GM21619 (cell line): ENCODE results near the gene KL.
A peak's percentile ranks its signal among the peaks of the same experiment; 100 is the strongest.

Source experiments
- ATAC-seq: cut with Tn5 transposase; IDR thresholded peaks from one replicate; pipeline ENCODE4 v1.9.1; 2021; ENCODE audit not compliant: unreplicated experiment

KL gene

DNA sequence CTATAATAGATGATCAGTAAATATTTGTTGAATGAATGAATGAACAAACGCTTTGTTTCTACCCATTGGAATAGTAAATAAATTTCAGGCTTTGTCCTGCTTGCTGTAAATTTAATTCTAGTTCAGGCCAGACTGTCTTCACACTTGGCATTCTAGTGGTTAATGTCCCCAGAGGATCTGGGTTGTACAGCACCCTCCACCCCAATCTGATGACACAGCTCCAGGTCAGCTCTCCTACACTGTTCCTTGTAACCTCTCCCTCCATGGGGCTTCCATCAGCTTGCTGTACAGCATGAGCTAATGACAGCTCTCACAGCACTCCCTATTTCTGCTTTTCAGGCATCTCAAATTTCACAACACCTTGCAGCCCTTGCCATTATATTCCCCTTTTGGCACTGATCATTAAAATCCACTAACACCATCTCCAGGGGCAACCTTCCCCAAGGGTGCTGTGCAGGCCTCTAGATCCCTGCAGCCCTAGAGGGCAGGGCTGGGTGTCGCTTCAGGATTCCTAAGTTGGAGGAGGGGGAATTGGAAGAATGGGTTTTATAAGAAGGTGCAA is 12.7 kb upstream of the KL start:
- no peak for ATAC-seq

DNA sequence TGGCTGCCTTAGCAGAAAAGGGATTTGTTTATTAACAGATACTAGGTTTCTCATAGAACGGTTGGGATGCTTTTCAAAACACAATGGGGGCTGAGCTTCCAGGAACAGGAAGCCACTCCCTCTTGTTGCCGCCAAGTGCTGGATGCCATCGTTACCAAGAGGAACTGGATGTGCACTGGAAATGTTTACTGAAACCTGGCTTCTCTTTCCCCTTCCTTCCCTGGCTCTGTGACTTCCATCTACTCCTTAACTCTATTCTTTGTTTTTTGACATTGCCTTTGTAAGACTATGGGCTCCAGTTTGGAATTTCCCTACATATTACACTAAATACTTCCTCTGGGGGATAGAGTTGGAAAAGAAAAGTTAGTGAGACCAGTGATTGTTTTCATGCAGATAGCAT is 11.7 kb upstream of the KL start:
- ATAC-seq, result no peak

DNA sequence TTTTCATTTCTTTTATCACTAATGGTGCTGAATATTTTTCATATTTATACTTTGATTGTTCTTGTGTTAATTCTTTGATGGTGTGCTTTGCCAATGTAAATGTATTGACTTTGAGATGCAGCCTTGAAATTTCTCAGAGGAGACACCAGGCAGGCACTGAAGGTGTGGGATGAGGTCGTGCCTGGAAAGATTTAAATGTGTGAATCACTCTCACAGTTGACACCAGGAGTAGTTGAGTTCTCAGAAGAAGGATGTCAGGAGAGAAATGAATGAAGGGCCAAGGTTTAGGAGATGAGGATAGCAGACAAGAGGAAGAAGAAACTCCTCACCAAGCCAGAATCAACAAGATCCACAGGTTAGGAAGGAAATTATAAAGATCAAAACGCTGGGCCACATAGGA is 10.1 kb upstream of the KL start:
- ATAC-seq, result no peak

DNA sequence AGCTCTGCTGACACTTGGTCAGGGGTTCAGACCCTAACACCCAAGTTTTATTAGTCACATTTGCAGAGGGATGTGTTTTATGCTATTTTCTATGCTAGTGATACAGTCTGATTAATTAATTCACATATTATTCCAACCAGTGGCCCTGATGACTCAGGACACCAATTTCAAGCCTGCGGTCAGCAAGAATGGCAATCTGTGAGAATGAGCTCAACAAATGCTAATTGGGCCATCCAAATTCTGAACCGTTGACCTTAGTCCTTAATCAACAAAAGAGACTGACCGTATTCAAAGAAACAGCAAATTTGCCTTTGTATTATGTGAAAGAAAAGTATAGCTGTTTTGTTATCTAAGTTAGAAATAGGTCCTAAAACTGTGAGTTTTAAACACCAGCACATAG is 9.6 kb upstream of the KL start:
- ATAC-seq, result no peak

DNA sequence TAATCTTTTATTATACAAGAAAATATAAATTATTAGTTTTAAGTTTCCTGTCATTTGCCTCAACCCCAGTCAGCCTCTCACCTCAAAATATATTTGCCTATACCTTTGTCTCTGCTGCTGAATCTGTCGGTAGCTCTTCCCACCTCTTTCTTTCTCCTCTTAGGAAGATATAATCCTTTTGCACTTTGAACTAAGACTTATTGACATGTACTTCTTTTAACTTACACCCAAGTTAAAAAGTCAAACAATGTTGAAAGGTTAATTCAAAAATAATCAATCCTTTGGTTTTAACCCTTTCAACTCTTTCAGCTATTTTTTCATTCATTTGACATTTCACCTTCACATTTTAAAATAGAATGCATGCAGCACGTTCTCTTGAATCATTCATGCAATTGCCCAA is 9.0 kb upstream of the KL start:
- ATAC-seq, result no peak

DNA sequence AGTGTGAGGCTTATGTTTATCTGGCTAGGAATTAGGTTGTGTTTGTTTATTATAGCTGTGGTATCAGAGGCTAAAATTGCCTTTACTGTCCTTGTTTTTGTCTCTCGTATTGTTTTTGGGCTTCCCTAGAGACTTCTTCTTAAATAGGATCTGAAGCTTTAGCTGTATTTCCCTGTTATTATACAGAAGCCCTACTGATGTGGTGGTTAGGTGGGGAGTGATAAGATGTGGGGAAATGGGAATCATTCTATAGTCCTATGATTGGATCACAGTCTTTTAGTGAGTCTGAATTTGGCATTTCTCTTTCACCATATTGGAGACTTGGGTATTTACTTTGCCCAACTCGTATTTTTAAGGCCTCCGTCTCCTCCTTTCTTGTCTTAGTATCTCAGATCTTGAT is 8.3 kb upstream of the KL start:
- no peak for ATAC-seq

DNA sequence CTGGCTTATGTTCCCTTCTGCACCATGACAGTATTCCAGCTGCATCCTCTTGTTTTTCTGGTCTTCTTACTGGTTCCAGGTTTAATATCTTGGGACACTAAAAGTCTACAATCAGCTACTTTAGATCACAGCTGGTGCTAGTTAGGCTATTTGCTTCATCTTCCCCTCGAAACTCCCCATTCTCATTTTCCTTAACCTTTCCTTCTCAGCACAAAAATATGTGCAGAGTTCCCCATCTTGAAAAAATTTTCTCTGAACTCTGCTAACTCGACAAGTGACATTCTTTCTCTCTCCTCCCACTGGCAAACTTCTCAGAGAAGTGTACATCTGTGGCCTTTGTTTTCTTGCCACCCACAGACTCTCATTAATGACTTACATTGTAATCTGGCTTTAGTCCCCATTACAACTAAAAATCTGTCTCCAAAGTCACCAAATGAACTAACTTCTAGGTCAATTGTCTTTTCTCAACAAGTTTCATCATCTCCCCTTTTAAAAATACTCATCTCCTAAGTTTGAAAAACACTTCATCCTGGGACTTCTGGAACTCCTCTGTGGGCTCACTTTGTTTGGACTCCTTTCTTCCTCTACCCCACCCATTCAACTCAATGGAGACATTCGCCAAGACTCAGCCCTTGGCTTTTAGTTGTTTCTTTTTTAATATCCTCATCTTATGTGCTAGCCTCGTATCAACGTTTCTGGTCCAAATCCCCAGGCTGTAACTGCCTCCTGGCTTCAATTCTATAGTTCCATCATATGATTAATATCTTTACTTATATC is 7.1 kb upstream of the KL start:
- ATAC-seq, result no peak

DNA sequence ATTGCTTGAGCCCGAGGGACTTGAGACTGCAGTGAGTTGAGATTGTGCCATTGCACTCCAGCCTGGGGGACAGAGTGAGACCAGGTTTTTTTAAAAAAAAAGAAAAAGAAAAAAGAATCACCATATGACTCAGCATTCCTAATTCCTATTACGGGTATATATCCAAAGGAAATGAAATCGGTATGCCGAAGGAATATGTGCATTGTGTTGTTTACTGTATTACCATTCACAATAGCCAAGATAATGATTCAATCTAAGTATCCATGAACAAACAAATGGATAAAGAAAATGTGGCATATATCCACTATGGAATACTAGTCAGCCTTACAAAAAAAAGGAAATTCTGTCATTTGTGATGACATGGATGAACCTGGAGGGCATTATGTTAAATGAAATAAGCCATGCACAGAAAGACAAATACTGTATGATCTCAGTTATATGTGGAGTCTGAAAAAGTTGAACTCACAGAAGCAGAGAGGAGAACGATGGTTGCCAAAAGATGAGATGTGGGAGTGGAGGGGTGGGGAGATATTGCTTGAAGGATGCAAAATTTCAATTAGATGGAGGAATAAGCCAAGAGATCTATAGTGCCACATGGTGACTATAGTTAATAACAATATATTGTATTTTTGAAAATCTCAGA is 4.3 kb upstream of the KL start:
- ATAC-seq, result no peak

DNA sequence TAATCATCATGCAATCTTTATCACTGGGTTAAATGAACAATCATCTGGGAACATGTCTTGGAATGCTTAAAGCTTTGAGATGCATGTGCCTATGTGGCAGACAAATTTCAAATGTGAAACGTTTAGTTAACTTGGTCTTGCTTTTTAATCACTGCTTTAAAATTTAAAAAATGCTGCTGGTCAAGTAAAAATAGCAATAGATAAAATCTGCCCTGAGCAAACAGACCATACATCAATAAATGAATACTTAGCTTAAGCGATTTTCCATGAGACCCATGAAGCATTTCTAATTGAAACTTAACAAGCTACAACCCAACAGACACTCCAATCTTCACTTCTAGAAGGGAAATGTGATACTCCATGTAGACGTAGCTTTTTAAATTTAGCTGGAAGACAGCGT is 1.9 kb upstream of the KL start:
- ATAC-seq, result no peak

DNA sequence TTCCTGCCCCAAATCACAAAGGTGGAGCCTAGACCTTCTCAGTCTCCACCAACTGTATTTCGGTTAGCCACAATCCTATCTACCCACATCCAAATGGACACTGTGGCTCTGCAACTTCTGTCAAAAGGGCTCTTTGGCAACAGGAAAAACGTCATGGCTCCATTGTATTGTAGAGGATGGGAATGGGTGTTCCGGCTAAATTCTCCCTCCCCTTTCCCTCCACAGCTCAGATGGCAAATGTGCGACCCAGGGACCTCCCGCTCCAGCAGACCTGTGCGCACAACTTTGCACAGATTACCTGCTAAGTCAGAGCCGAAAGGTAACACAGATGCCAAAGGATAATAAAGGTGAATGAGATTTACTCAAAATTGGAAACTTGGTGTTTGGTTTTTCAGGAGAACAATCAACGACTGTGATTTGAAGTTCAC is 968 bp upstream of the KL start:
- ATAC-seq, result no peak

DNA sequence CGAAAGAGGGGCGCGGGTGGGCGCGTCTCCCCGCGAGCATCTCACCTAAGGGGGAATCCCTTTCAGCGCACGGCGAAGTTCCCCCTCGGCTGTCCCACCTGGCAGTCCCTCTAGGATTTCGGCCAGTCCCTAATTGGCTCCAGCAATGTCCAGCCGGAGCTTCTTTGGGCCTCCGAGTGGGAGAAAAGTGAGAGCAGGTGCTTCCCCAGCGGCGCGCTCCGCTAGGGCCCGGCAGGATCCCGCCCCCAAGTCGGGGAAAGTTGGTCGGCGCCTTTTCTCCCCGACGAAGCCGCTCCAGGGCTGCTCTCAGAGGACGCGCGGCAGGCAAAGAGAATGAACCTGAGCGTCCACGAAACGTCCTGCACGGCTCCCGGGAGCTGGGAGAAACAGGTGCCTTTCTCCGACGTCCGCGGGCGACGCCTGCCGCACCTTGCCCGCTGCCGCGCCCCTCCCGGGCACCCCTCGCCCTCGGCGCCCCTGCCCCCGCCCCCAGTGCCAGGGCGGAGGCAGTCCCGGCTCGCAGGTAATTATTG is 366 bp upstream of the KL start:
- no peak for ATAC-seq

DNA sequence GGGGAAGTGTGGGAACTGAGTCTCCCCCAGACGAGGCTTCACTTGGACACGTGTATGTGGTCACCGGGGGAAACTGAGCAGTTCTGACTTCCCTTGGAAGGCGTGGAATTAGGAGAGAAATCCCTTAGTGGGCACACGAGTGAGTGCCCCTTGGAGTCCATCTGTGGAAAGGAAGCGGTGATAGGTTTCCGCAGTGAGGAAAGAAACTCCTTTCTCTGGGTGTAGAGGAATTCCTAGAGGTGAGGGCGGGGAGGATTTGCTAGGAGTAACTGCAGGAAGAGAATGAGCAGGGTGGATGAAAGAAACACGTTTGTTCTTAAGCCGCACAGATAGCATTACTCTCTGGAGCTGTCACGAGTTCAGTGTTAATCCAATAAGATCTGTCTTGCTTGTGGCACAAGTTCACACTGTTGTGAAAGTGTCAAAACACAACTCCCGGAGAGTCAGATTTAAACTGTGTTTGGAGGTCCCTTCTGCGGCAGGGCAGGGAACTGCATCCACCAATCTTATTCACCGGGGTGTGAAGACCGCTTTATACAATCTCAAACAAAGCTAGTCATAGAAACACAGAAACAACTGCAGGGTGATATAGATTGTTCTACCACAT is 1.2 kb downstream of the KL start:
- ATAC-seq, result peak; percentile 68

DNA sequence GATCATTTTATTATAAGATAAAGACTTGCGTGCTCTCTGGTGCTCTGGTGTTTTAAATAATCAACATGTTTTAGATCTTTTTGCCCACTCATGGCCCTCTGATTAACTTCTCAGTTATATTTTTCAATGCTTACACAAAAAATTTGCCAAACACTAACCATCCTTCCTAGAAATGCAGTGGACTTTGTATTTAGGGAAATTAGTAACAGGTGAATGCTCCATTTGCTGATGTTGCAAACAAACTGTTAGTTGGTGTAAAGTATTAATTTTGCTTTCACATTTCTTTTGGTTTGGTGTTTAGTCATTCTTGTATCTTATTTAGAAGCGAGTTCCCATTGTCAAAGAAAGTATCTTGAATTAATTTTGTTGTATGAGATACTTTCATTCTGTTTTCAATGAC is 2.7 kb downstream of the KL start:
- no peak for ATAC-seq

DNA sequence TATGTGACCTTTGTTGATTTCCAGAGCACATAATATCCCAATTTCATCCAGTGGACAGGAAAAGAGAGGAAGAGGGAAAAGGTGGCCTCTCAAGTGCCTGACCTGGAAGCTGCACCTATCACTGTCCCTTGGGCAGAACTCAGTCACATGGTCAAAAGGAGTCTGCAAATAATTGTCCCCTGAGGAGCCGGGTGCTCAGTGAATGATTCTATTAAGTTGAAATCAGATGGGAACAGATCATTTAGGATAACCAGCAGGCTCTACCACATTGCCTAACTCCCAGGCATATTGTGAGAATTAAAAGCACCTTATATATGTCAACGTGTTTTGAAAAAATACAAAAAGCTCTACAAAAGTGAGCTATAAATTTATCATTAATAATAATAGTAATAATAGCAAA is 6.8 kb downstream of the KL start:
- no peak for ATAC-seq

DNA sequence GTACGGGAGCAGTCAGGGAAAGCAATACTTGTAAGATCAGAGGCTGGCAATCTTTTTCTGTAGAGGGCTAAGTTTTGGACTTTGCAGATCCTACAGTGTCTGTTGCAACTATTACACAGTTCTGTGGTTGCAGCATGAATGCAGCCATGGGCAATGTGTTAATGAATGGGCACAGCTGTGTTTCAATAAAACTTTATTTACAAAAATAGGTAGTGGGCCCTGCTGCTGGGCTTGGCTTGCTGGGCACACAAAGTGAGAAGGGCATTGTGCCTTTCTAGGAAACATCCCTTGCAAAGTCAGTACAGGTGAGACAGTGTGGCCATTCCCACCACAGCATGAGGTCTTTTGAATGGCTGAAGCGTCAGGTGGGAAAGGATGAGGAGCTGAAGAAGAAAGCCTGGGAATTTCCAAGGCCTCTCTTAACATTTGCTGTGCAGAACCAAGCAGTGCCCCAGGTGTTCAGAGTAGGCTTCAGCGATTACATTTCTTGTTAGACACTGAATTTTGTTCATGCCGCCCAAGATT is 9.1 kb downstream of the KL start:
- no peak for ATAC-seq

DNA sequence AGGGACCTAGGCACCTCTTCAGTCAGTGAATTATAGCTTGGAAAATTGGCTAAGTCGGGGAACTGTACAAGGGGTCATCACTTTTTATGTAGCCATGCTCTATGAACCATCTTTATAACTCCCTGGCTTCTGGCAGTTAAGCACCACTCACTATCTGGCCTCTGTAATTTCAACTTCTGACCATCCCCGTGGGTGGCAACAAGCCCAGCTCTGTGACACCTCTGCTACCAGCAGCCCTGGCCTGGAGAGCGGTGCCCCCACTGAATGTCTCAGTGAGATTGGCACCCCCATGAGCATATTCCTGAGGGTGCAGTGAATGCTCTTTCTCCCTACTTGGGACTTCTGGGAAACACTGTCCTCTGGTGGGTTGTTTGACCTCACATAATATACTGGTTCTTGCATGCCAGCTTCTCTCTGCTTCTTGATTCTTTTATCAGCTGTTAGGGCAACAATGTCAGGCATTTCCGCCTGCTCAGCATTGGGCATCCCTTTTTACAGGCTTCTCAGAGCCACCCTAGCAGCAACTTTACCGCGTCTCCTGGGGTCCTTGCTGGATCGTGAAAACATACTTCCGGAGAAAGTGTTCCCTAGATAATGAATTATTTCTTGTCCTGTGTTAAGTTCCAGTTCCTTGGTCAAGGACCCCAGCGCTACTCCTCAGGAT is 10.4 kb downstream of the KL start:
- no peak for ATAC-seq

DNA sequence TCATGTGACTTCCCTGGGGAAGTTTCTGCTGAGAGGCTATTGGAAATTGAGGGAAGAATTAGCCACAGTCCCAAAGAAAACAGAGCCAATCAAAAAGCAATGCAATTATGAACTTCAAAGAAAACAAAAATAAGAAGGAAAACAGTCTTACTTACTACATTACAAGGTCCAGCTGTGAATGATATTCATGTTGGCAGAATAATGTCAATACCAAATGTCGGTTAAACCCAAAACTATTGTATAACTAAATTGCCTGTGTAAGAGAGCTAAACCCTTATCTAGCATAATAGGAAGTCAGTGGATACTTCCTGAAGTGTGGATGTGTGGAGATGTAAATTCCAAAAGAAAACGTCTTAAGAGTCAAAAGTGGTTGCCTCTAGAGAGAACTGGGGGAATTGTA is 12.4 kb downstream of the KL start:
- ATAC-seq, result no peak

DNA sequence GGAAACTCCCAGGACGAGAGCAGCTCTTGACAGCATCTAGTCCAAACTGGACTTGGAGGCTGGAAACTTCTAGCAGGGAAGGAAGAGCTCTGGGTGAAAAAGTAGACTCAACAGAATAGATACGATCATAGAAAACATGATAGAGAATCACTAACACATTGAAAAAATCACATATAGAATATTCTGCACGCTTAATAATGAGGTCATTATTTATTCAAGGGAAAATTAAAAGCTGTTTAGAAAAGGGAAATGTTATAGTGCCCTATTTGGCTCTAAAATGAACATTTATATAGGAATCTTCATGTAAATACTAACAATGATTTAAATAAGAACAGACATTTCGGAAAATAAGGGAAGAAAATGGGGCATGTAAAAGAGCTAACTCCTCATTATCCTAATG is 15.1 kb downstream of the KL start:
- ATAC-seq, result no peak

DNA sequence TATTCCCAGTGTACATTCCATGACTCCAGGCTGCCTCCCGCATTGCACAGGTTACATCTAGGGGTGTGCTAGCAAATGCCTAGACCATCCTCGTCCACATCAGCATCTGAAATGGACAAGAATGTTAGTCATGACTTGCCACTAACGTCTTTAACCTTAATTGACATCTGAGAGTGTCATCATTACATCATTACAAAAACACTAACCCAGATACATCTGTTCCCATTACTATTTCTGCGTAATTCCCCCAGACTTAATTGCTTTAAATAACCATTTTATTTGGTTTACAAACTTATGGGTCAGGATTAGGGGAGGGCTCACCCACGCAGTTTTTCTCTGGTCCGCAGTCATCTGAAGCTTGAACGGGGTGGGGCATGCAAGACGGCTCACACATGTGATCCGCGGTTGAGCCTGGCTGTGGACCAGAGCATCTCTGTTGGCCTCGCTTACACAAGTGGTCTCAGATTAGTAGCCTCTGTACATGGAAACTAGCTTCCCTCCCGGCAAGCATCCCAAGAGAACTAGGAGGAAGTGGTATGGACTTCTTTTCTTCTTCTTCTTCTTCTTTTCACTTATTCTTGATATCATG is 15.9 kb downstream of the KL start:
- no peak for ATAC-seq

DNA sequence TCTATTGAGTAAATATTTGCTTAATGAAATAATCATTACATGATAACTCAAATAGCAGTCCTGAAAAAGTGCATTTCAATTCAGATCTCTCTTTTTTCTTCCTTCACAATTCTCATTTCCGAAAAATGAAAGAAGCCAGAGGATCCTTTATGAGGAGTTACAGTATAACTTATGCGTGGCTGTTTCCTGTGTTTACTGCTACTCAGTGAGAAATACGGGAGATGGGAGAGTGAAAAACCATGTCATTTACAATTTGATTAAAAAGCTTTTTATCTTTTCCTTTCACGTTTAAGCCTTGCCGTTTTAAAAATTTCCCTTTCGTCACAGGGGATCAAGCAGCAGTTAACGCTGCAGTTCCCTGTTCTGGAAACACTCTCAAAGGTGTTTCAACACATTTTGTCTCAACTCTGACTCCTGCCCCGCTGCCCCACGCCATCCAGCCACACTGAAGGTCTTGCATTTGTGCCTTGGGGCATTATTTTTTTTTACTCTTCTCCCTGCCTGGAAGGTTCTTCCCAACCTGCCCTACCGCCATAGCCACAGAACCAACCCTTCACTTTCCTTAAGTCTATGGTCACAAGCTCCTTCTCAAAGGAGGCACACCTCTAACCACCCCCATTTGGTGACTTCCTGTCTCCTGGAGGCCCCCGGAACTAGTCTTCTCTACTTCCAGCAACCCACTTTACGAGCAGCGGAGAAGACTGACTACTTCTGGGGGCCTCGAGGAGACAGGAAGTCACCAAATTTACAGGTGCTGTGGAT is 17.0 kb downstream of the KL start:
- peak; percentile 64 for ATAC-seq
